Measurements from ENCODE around the gene KCTD15. TPM values are rescaled to one million over a fixed set of nuclear protein-coding genes. Genes with fewer than 3 reads are reported as not detected.

KCTD15 gene
- total and polyA plus RNA-seq, 8 donors: 21.8 to 78.1 (median 57.2) TPM

DNA sequence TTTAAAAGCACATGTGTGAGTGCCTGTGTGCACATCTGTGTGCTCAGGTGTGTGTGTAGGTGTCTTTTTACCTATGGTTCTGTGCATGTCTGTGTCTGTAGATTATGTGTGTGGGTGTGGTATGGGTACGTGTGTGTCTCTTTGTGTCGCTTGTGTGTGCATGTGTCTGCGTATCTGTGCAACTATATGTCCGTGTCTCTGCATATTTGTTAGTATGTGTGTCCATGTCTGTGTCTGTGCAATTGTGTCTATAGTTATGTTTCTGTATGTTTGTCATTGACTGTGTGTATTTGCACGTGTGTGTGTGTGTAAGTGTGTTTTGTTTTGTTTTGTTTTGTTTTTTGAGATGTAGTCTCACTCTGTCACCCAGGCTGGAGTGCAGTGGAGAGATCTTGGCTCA, 7.3 kb upstream of the KCTD15 start:
- Histone ChIP-seq H3K9me3 (no peaks in the 10 kb centered on the region), H3K4me1 (peaks cover 0 to 2% of the 10 kb centered on the region in 2 donors), H3K4me3 (no peak overlapping the region), H3K27ac (no peak overlapping the region), H3K36me3 (no peaks in the 10 kb centered on the region), H3K27me3 (peaks cover 0 to 62% of the 10 kb centered on the region in 2 donors)
- no peak for DNase-seq
- no peak for ATAC-seq
- intact Hi-C loops (cut with DNase I): no loop called here
- TF ChIP-seq CTCF (IDR thresholded peaks at IDR 0.05): no peak

DNA sequence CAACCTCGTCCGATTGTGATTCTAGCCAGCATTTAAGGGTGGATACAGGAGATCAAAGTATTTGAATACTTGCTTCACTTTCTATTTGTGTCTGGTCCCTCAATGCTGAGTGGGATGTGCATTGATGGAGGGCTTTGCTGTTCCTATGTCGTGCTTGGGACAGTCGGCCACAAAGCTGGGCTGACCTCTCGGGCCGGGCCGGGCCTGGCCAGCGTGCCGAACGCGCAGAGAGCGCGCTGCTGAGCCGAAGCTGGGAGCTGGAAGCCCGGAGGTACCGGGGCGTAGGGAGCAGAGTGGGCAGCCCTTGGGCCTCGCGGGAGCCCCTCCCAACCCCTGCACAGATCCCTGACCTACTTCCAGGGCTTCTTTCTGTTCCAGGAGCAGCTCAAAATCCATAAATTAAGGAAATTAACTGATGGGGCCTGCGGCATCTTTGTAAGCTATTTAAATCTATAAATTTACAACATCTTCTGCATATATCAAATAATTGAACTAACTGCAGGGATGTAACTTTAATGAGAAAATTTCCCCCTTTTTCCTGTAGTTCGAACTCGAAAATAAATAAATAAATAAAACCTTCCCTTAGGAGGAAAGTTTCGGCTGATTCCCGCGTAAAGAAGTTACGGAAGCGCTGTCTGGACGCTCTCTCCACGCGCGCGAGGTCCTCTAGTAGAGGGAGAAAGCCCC, 1.8 kb upstream of the KCTD15 start:
- TF ChIP-seq CTCF (IDR thresholded peaks at IDR 0.05): no peak
- DNase-seq (peak in 1 of 4 donors; percentile 19), ATAC-seq (no peak)
- intact Hi-C loops (cut with DNase I): no loop called here
- peaks cover 0 to 28% of the 10 kb centered on the region in 2 donors for H3K4me1 ChIP-seq
- peaks cover 0 to 91% of the 10 kb centered on the region in 2 donors for H3K27me3 ChIP-seq
- H3K36me3 ChIP-seq: no peaks in the 10 kb centered on the region
- peak overlapping the region; percentile 90 to 94 for H3K27ac ChIP-seq
- peak overlapping the region; percentile 68 to 74 for H3K4me3 ChIP-seq
- H3K9me3 ChIP-seq: no peaks in the 10 kb centered on the region

DNA sequence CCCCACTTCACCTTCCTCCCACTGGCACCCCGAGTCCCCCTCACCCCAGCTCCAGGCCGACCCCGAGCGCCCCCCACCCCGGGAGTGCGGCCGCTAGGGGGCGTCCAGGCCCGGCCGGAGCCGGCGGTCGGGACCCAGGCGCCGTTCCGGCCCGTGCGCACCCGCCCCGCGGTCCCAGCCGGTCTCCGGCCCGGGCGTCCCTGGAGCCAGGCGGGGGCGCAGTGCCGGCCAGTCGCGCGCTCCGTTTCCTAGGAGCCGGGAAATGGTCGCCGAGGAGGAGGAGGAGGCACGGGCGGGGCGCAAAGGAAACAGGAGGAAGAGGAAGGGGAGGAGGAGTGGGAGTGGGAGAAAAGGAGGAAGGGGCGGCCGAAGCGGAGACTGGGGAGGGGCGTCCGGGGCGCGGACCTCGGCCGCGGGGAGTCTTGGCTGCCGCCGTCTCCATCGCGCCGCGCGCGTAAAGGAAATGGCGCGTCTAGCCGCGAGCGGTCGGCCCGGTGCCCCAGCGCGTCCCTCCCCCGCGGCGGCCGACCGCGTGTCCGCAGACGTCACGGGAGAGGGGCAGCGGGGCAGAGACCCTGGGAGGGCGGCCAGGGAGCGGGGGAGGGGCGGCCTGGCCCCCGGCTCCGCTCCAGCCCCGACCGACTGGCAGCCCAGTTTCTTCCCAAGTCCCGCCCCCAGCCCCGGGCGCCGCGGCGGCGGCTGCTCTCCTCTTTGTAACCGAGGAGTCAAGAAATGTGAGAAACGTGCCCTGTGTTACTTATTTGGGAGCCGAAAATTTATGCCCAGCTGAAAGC, 1.1 kb upstream of the KCTD15 start:
- Histone ChIP-seq H3K27me3 (peaks cover 0 to 84% of the 10 kb centered on the region in 2 donors), H3K9me3 (no peaks in the 10 kb centered on the region), H3K4me3 (peak overlapping the region; percentile 68 to 74), H3K36me3 (no peaks in the 10 kb centered on the region), H3K4me1 (peaks cover 0 to 28% of the 10 kb centered on the region in 2 donors), H3K27ac (peak overlapping the region; percentile 90 to 94)
- DNase-seq (peak; percentile 85 to 94 (median 89)), ATAC-seq (peak; percentile 87)
- intact Hi-C loops (cut with DNase I): no loop called here
- peak; percentile 66 to 77 for TF ChIP-seq CTCF (IDR thresholded peaks at IDR 0.05)

GRCh38 chr19:33797802-33798671, 1.4 kb downstream of the KCTD15 start:
- Histone ChIP-seq H3K4me1 (peaks cover 0 to 28% of the 10 kb centered on the region in 2 donors), H3K27me3 (peaks cover 0 to 61% of the 10 kb centered on the region in 2 donors), H3K4me3 (peak overlapping the region; percentile 68 to 74), H3K9me3 (no peaks in the 10 kb centered on the region), H3K36me3 (peaks cover 0 to 19% of the 10 kb centered on the region in 2 donors), H3K27ac (peak overlapping the region; percentile 90 to 94)
- DNase-seq (peak in 2 of 4 donors; percentile 46 to 58), ATAC-seq (peak; percentile 41)
- intact Hi-C loops (cut with DNase I): no loop called here
- no peak for TF ChIP-seq CTCF (IDR thresholded peaks at IDR 0.05)

Measured in left lung (tissue), 10 donors.